CD14-positive monocyte (primary cell): ENCODE measurements around the gene FOXO1. TPM values are rescaled to one million over a fixed set of nuclear protein-coding genes. Genes with fewer than 3 reads are reported as not detected.

ENCODE experiments used
- DNase-seq, 3 donors: peaks; one replicate each; pipeline ENCODE4 v3.0.0-alpha.2; 2011 to 2022
- H2AFZ ChIP-seq: 2 replicates; pipeline ENCODE4 v1.6.0; 2012; ENCODE audit warnings: mild to moderate bottlenecking, low read depth, low read length, inconsistent platforms; ENCODE audit not compliant: insufficient read depth, poor library complexity, severe bottlenecking
- H3K27ac ChIP-seq, 2 donors: 1 replicate in 1 of 2; 2 replicates in 1 of 2; pipeline ENCODE4 v1.5.1; 2012 to 2013; ENCODE audit warnings: low read length in 2 of 2, control low read depth in 1 of 2, inconsistent platforms in 1 of 2, low read depth in 1 of 2, mild to moderate bottlenecking in 1 of 2
- H3K27me3 ChIP-seq, 2 donors: one replicate each; pipeline versions ENCODE4 v1.6.0 to v1.6.1; 2011 to 2013; ENCODE audit warnings: low read length in 2 of 2; ENCODE audit not compliant: control insufficient read depth in 2 of 2, insufficient read depth in 2 of 2
- H3K36me3 ChIP-seq, 2 donors: replicated peaks in 1 of 2; 1 replicate in 1 of 2; 2 replicates in 1 of 2; pipeline versions ENCODE4 v1.5.1 to v1.6.1; 2012 to 2013; ENCODE audit warnings: low read length in 2 of 2, control low read depth in 1 of 2, inconsistent platforms in 1 of 2, mild to moderate bottlenecking in 1 of 2; ENCODE audit not compliant: insufficient read depth in 2 of 2, control insufficient read depth in 1 of 2
- H3K4me1 ChIP-seq, 2 donors: 1 replicate in 1 of 2; 2 replicates in 1 of 2; pipeline versions ENCODE4 v1.5.1 to v1.6.1; 2012 to 2013; ENCODE audit warnings: low read length in 2 of 2, control low read depth in 1 of 2, inconsistent platforms in 1 of 2, mild to moderate bottlenecking in 1 of 2, moderate library complexity in 1 of 2; ENCODE audit not compliant: insufficient read depth in 2 of 2, control insufficient read depth in 1 of 2
- H3K4me2 ChIP-seq: replicated peaks from 2 replicates; pipeline ENCODE3; 2012; ENCODE audit warnings: low read length, moderate library complexity, mild to moderate bottlenecking; ENCODE audit not compliant: poor library complexity, severe bottlenecking; ENCODE audit errors: extremely low read depth
- H3K4me3 ChIP-seq, 3 experiments: fragments of 200-600 bp in 1 of 3; sonication (generic) in 1 of 3; replicated peaks in 1 of 3; 1 replicate in 2 of 3; 2 replicates in 1 of 3; pipeline ENCODE4 v1.5.1; 2011 to 2013; ENCODE audit warnings: low read length in 3 of 3, mild to moderate bottlenecking in 3 of 3, control low read depth in 2 of 3, low read depth in 2 of 3, inconsistent platforms in 1 of 3, moderate library complexity in 1 of 3
- H3K79me2 ChIP-seq: 2 replicates; pipeline ENCODE4 v1.6.0; 2012; ENCODE audit warnings: mild to moderate bottlenecking, control low read depth, inconsistent platforms, low read length, moderate library complexity; ENCODE audit not compliant: insufficient read depth
- H3K9ac ChIP-seq: 2 replicates; pipeline ENCODE4 v1.6.0; 2017; ENCODE audit warnings: low read length, mild to moderate bottlenecking; ENCODE audit not compliant: insufficient read depth, poor library complexity, severe bottlenecking
- H3K9me3 ChIP-seq, 2 donors: replicated peaks in 1 of 2; 1 replicate in 1 of 2; 2 replicates in 1 of 2; pipeline versions ENCODE4 v1.5.1 to v1.6.1; 2012 to 2013; ENCODE audit warnings: low read length in 2 of 2, control low read depth in 1 of 2; ENCODE audit not compliant: control insufficient read depth in 1 of 2, insufficient read depth in 1 of 2
- H4K20me1 ChIP-seq: 2 replicates; pipeline ENCODE4 v1.6.0; 2012; ENCODE audit warnings: mild to moderate bottlenecking, low read length, control low read depth, moderate library complexity; ENCODE audit not compliant: insufficient read depth
- H3K27ac Mint-ChIP-seq, 7 donors: one replicate each; pipeline ENCODE4 v1.8.0; 2020; ENCODE audit warnings: mild to moderate bottlenecking in 7 of 7, mixed read lengths in 7 of 7, moderate library complexity in 6 of 7, inconsistent platforms in 2 of 7
- H3K27me3 Mint-ChIP-seq, 3 donors: one replicate each; pipeline ENCODE4 v1.8.0; 2021 to 2022; ENCODE audit warnings: low read depth in 3 of 3, mild to moderate bottlenecking in 3 of 3, mixed read lengths in 3 of 3, moderate library complexity in 3 of 3, inconsistent platforms in 1 of 3
- H3K36me3 Mint-ChIP-seq, 2 donors: one replicate each; pipeline ENCODE4 v1.8.0; 2020; ENCODE audit warnings: mixed read lengths in 2 of 2, inconsistent platforms in 1 of 2, mild to moderate bottlenecking in 1 of 2
- H3K4me1 Mint-ChIP-seq: one replicate; pipeline ENCODE4 v1.8.0; 2020; ENCODE audit warnings: mild to moderate bottlenecking, mixed read lengths
- H3K4me3 Mint-ChIP-seq, 2 donors: one replicate each; pipeline ENCODE4 v1.8.0; 2020; ENCODE audit warnings: mild to moderate bottlenecking in 2 of 2, mixed read lengths in 2 of 2, moderate library complexity in 1 of 2
- H3K9me3 Mint-ChIP-seq, 7 donors: one replicate each; pipeline ENCODE4 v1.8.0; 2020 to 2022; ENCODE audit warnings: mixed read lengths in 7 of 7, mild to moderate bottlenecking in 6 of 7, moderate library complexity in 6 of 7, inconsistent platforms in 2 of 7
- CTCF ChIP-seq: fragments of 200-600 bp; IDR thresholded peaks from one replicate; pipeline ENCODE4 v1.8.0; 2022; ENCODE audit warnings: antibody characterized with exemption, mild to moderate bottlenecking
- WGBS: methylation state at CpG from one replicate; pipeline ENCODE4 v1.1.5; 2013; ENCODE audit warnings: missing lambda C conversion rate; ENCODE audit not compliant: insufficient coverage; 5-methylcytosine and 5-hydroxymethylcytosine counted together
- intact Hi-C, 2 donors: fragments of 100-400 bp; cut with micrococcal nuclease; formaldehyde crosslinking; loops; one replicate each; pipeline versions ENCODE4 v1.15.0 to v1.15.1; 2023
- polyA plus RNA-seq, 3 donors: library from polyadenylated mRNA; depleted of rRNA in 1 of 3; unstranded in 2 of 3; stranded (reverse) in 1 of 3; fragments of 300-500 nt in 2 of 3; fragments of >200 nt in 1 of 3; fragmentation: Illumina TruSeq in 2 of 3; gene quantifications; 1 replicate in 2 of 3; 2 replicates in 1 of 3; pipeline ENCODE4 v1.2.3, GENCODE V29; 2012 to 2021

The FOXO1 gene
- polyA plus RNA-seq, 3 donors = 3.1 to 11.3 (median 8.0) TPM

- DNase-seq = no peak
- intact Hi-C loops = loop anchor here (5.0 to 10.0 kb wide), 4 partner anchors 73 to 256 kb away; partner anchors contain the start of genes MRPS31 (in 1 of the 2) and SLC25A15 (in 1 of the 2)
- peaks cover 8 to 13% of the 10 kb centered on the region in 2 donors for H3K36me3 Mint-ChIP-seq
- Histone ChIP-seq H3K36me3 (no peaks in the 10 kb centered on the region), H3K4me2 (no peak overlapping the region), H3K9ac (no peak overlapping the region), H3K27ac (no peak overlapping the region), H3K4me3 (no peak overlapping the region), H3K4me1 (peaks cover 14 to 39% of the 10 kb centered on the region in 2 donors), H3K9me3 (no peaks in the 10 kb centered on the region), H4K20me1 (peaks cover 84% of the 10 kb centered on the region), H3K79me2 (peaks cover 43% of the 10 kb centered on the region), H2AFZ (no peak overlapping the region), H3K27me3 (peaks cover 11 to 23% of the 10 kb centered on the region in 2 donors)
- H3K4me1 Mint-ChIP-seq = peaks cover 46% of the 10 kb centered on the region
- 100% methylated on average over 3 of the region's 5 CpGs for WGBS
- no peak overlapping the region for H3K4me3 Mint-ChIP-seq
- peaks cover 0 to 8% (median 3%) of the 10 kb centered on the region in 7 donors for H3K9me3 Mint-ChIP-seq
- no peak overlapping the region for H3K27ac Mint-ChIP-seq
- H3K27me3 Mint-ChIP-seq = peaks cover 7 to 19% (median 13%) of the 10 kb centered on the region in 3 donors
- no peak for TF ChIP-seq CTCF
Observed at GRCh38 chr13:40660692-40661091, 5.7 kb downstream of the FOXO1 start.

GRCh38 chr13:40660141-40660664 lies 6.2 kb downstream of the FOXO1 start:
- peaks cover 0 to 8% (median 3%) of the 10 kb centered on the region in 7 donors for H3K9me3 Mint-ChIP-seq
- Histone ChIP-seq H3K9me3 (no peaks in the 10 kb centered on the region), H3K4me3 (no peak overlapping the region), H3K4me1 (peaks cover 14 to 40% of the 10 kb centered on the region in 2 donors), H3K27me3 (peaks cover 11 to 23% of the 10 kb centered on the region in 2 donors), H3K79me2 (peaks cover 48% of the 10 kb centered on the region), H3K27ac (no peak overlapping the region), H4K20me1 (peaks cover 89% of the 10 kb centered on the region), H3K9ac (no peak overlapping the region), H3K4me2 (no peak overlapping the region), H3K36me3 (no peaks in the 10 kb centered on the region), H2AFZ (no peak overlapping the region)
- H3K27me3 Mint-ChIP-seq = peaks cover 7 to 19% (median 13%) of the 10 kb centered on the region in 3 donors
- intact Hi-C loops = loop anchor here (5.0 to 10.0 kb wide), 4 partner anchors 73 to 255 kb away; partner anchors contain the start of genes MRPS31 (in 1 of the 2) and SLC25A15 (in 1 of the 2)
- no peak for DNase-seq
- H3K4me3 Mint-ChIP-seq = no peak overlapping the region
- TF ChIP-seq CTCF = no peak
- WGBS = no CpG with 5 or more reads among the region's 4 CpGs
- peaks cover 46% of the 10 kb centered on the region for H3K4me1 Mint-ChIP-seq
- H3K27ac Mint-ChIP-seq = peak overlapping the region in 1 of 7 donors; percentile 27
- peaks cover 8 to 13% of the 10 kb centered on the region in 2 donors for H3K36me3 Mint-ChIP-seq
